ENCODE data around the gene FAM222A.

FAM222A gene

GRCh38 chr12:109792992-109793391 lies 79.4 kb downstream of the FAM222A start:
- Histone ChIP-seq H3K79me2 (ENCODE audit: control insufficient read depth, low read length) (no peaks in the 10 kb centered on the region), H3K4me2 (ENCODE audit: low read length) (no peak overlapping the region), H3K4me3 (ENCODE audit: low read length) (no peak overlapping the region), H3K27me3 (ENCODE audit: control insufficient read depth, low read length) (no peaks in the 10 kb centered on the region), H3F3A (ENCODE audit: control insufficient read depth, insufficient read depth) (no peaks in the 10 kb centered on the region), H3K9me2 (replicated peaks; ENCODE audit: control insufficient read depth, low read length) (no peaks in the 10 kb centered on the region), H3K9me3 (ENCODE audit: control insufficient read depth, insufficient read depth, low read length) (no peaks in the 10 kb centered on the region), H4K20me1 (ENCODE audit: control insufficient read depth, insufficient read depth, low read depth, low read length) (no peaks in the 10 kb centered on the region), H3K4me1 (ENCODE audit: control insufficient read depth, low read length) (no peaks in the 10 kb centered on the region), H3K27ac (ENCODE audit: low read depth, low read length) (no peak overlapping the region), H3K36me3 (ENCODE audit: control insufficient read depth, low read length) (no peaks in the 10 kb centered on the region)
- no peak for TF ChIP-seq EZH2phosphoT487 (IDR thresholded peaks at IDR 0.05; ENCODE audit: borderline replicate concordance, low read length)
- TF ChIP-seq CTCF (IDR thresholded peaks at IDR 0.05; ENCODE audit: low read depth, low read length, poor library complexity, severe bottlenecking) = no peak

- H3K9me3 ChIP-seq (ENCODE audit: control insufficient read depth, insufficient read depth, low read length) = no peaks in the 10 kb centered on the region
- no peak overlapping the region for H3K4me3 ChIP-seq (ENCODE audit: low read length)
- H3F3A ChIP-seq (ENCODE audit: control insufficient read depth, insufficient read depth) = no peaks in the 10 kb centered on the region
Observed at GRCh38 chr12:109793411-109793810, 79.8 kb downstream of the FAM222A start.

GRCh38 chr12:109793826-109794501 lies 80.3 kb downstream of the FAM222A start:
- Histone ChIP-seq H3K36me3 (ENCODE audit: control insufficient read depth, low read length) (no peaks in the 10 kb centered on the region), H3K27ac (ENCODE audit: low read depth, low read length) (no peak overlapping the region)

More at GRCh38 chr12:109793411-109793810, 79.8 kb downstream of the FAM222A start:
- H3K27me3 ChIP-seq (ENCODE audit: control insufficient read depth, low read length) = no peaks in the 10 kb centered on the region
- no peaks in the 10 kb centered on the region for H3K36me3 ChIP-seq (ENCODE audit: control insufficient read depth, low read length)
- no peaks in the 10 kb centered on the region for H3K79me2 ChIP-seq (ENCODE audit: control insufficient read depth, low read length)
- no peaks in the 10 kb centered on the region for H4K20me1 ChIP-seq (ENCODE audit: control insufficient read depth, insufficient read depth, low read depth, low read length)
- no peak overlapping the region for H3K27ac ChIP-seq (ENCODE audit: low read depth, low read length)
- H3K9me2 ChIP-seq (replicated peaks; ENCODE audit: control insufficient read depth, low read length) = no peaks in the 10 kb centered on the region
- no peaks in the 10 kb centered on the region for H3K4me1 ChIP-seq (ENCODE audit: control insufficient read depth, low read length)
- no peak for TF ChIP-seq CTCF (IDR thresholded peaks at IDR 0.05; ENCODE audit: low read depth, low read length, poor library complexity, severe bottlenecking)
- no peak for TF ChIP-seq EZH2phosphoT487 (IDR thresholded peaks at IDR 0.05; ENCODE audit: borderline replicate concordance, low read length)
- no peak overlapping the region for H3K4me2 ChIP-seq (ENCODE audit: low read length)

More at GRCh38 chr12:109793826-109794501, 80.3 kb downstream of the FAM222A start:
- no peaks in the 10 kb centered on the region for H3K27me3 ChIP-seq (ENCODE audit: control insufficient read depth, low read length)
- H3F3A ChIP-seq (ENCODE audit: control insufficient read depth, insufficient read depth) = no peaks in the 10 kb centered on the region
- H3K4me3 ChIP-seq (ENCODE audit: low read length) = no peak overlapping the region
- H3K9me3 ChIP-seq (ENCODE audit: control insufficient read depth, insufficient read depth, low read length) = no peaks in the 10 kb centered on the region
- no peaks in the 10 kb centered on the region for H3K4me1 ChIP-seq (ENCODE audit: control insufficient read depth, low read length)
- no peaks in the 10 kb centered on the region for H3K79me2 ChIP-seq (ENCODE audit: control insufficient read depth, low read length)
- no peaks in the 10 kb centered on the region for H3K9me2 ChIP-seq (replicated peaks; ENCODE audit: control insufficient read depth, low read length)
- no peak overlapping the region for H3K4me2 ChIP-seq (ENCODE audit: low read length)
- TF ChIP-seq CTCF (IDR thresholded peaks at IDR 0.05; ENCODE audit: low read depth, low read length, poor library complexity, severe bottlenecking) = no peak
- no peak for TF ChIP-seq EZH2phosphoT487 (IDR thresholded peaks at IDR 0.05; ENCODE audit: borderline replicate concordance, low read length)
- no peaks in the 10 kb centered on the region for H4K20me1 ChIP-seq (ENCODE audit: control insufficient read depth, insufficient read depth, low read depth, low read length)
